OCI-LY3 (cell line): ENCODE results near the gene EPX.

Source experiments
- H2AFZ ChIP-seq: fragments of 200-600, 300-600 bp; shearing (Covaris generic); 2 replicates; pipeline ENCODE4 v1.6.0; 2014; ENCODE audit warnings: antibody characterized with exemption, low read depth, low read length
- H3K27ac ChIP-seq: fragments of 200-600, 300-600 bp; sonication (generic); 2 replicates; pipeline ENCODE4 v1.5.1; 2014; ENCODE audit warnings: mild to moderate bottlenecking, low read length, moderate library complexity, mixed read lengths
- H3K27me3 ChIP-seq: fragments of 200-600, 300-600 bp; sonication (generic); 2 replicates; pipeline ENCODE4 v1.6.1; 2014; ENCODE audit warnings: low read depth, low read length, mixed read lengths
- H3K36me3 ChIP-seq: fragments of 200-600, 300-600 bp; sonication (generic); replicated peaks from 2 replicates; pipeline ENCODE3; 2014; ENCODE audit warnings: low read depth, low read length, mixed read lengths
- H3K4me1 ChIP-seq: fragments of 300-600, 200-600 bp; sonication (generic); 2 replicates; pipeline ENCODE4 v1.6.1; 2014; ENCODE audit warnings: low read length, mixed read lengths
- H3K4me2 ChIP-seq: fragments of 200-600, 300-600 bp; sonication (generic); 2 replicates; pipeline ENCODE4 v1.6.1; 2014; ENCODE audit warnings: low read length, mixed read lengths
- H3K4me3 ChIP-seq: fragments of 300-600, 200-600 bp; sonication (generic); 2 replicates; pipeline ENCODE4 v1.5.1; 2014; ENCODE audit warnings: antibody characterized with exemption, mild to moderate bottlenecking, low read length, moderate library complexity
- H3K79me2 ChIP-seq: fragments of 300-600, 200-600 bp; shearing (Covaris generic); 2 replicates; pipeline ENCODE4 v1.6.1; 2014; ENCODE audit warnings: mild to moderate bottlenecking, low read length, mixed read lengths
- H3K9ac ChIP-seq: fragments of 300-600, 200-600 bp; shearing (Covaris generic); 2 replicates; pipeline ENCODE4 v1.6.0; 2014; ENCODE audit warnings: mild to moderate bottlenecking, low read length, moderate library complexity
- H3K9me3 ChIP-seq: fragments of 200-600, 300-600 bp; shearing (Covaris generic); 2 replicates; pipeline ENCODE4 v1.6.1; 2014; ENCODE audit warnings: low read length, mixed read lengths; ENCODE audit not compliant: insufficient read depth
- H4K20me1 ChIP-seq: fragments of 200-600, 300-600 bp; sonication (generic); 2 replicates; pipeline ENCODE4 v1.6.1; 2016; ENCODE audit warnings: low read length, mixed read lengths; ENCODE audit not compliant: insufficient read depth
- EZH2phosphoT487 ChIP-seq: fragments of 200-600 bp; shearing (Covaris generic); IDR thresholded peaks from 2 replicates; pipeline ENCODE4 v1.6.1; 2018; ENCODE audit warnings: antibody characterized with exemption, mixed run types, low read depth
- TF ChIP-seq, protein P1 (sequence below): fragments of 200-600, 300-600 bp; sonication (generic); IDR thresholded peaks from 2 replicates; pipeline ENCODE4 v1.5.1; 2014; ENCODE audit warnings: antibody characterized with exemption, low read length, low read depth

EPX gene

DNA sequence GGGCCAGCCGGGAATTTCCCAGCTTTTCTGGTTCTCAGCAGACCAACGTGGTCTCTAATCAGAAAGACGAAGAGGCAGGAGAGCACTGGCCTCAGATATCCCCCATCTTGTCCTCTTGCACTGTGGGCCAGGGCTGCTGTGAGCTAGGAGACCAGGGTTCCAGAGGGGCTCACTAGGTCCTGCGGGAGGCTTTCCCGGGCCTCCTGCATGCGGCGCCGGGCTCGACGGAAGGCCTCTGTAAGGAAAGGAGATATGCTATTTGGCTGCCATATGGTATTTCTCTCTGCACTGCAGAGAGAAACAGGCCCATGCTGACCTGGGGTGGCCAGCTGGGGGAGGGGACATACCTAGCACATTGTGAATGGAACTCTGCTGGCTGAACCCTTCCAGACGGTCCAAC, 13.4 kb downstream of the EPX start:
- Histone ChIP-seq H3K4me2 (no peak overlapping the region), H3K4me1 (no peaks in the 10 kb centered on the region), H3K27ac (no peak overlapping the region), H3K36me3 (no peaks in the 10 kb centered on the region), H3K79me2 (no peaks in the 10 kb centered on the region), H3K4me3 (no peak overlapping the region), H3K9me3 (no peaks in the 10 kb centered on the region), H2AFZ (no peak overlapping the region), H3K27me3 (no peaks in the 10 kb centered on the region), H3K9ac (no peak overlapping the region), H4K20me1 (no peaks in the 10 kb centered on the region)
- TF ChIP-seq, protein P1, sequence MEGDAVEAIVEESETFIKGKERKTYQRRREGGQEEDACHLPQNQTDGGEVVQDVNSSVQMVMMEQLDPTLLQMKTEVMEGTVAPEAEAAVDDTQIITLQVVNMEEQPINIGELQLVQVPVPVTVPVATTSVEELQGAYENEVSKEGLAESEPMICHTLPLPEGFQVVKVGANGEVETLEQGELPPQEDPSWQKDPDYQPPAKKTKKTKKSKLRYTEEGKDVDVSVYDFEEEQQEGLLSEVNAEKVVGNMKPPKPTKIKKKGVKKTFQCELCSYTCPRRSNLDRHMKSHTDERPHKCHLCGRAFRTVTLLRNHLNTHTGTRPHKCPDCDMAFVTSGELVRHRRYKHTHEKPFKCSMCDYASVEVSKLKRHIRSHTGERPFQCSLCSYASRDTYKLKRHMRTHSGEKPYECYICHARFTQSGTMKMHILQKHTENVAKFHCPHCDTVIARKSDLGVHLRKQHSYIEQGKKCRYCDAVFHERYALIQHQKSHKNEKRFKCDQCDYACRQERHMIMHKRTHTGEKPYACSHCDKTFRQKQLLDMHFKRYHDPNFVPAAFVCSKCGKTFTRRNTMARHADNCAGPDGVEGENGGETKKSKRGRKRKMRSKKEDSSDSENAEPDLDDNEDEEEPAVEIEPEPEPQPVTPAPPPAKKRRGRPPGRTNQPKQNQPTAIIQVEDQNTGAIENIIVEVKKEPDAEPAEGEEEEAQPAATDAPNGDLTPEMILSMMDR: no peak
- no peak for TF ChIP-seq EZH2phosphoT487

DNA sequence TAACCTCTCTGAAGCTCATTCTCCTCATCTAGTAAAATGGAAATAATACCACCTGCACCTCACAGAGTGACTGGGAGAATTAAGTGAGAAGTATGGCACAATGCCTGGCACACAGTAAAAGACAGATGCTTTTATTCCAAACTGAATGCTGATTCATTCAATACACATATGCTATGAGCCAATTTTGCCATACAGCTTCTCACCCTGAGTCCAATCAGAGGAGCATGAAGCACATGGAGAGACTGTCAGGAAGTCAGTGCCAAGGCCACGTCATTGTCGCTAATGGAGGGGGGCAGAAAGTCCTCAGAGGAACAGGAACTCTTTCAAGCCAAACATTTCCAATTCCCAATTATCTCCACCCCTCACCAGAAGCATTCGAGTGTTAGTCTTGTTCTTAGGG, 14.9 kb downstream of the EPX start:
- H3K9ac ChIP-seq: no peak overlapping the region
- H3K79me2 ChIP-seq: no peaks in the 10 kb centered on the region
- H2AFZ ChIP-seq: no peak overlapping the region
- H3K27me3 ChIP-seq: no peaks in the 10 kb centered on the region
- H3K4me1 ChIP-seq: no peaks in the 10 kb centered on the region
- H3K9me3 ChIP-seq: no peaks in the 10 kb centered on the region
- no peak for TF ChIP-seq EZH2phosphoT487
- TF ChIP-seq, protein P1: no peak
- no peak overlapping the region for H3K4me2 ChIP-seq
- no peak overlapping the region for H3K4me3 ChIP-seq
- no peak overlapping the region for H3K27ac ChIP-seq
- no peaks in the 10 kb centered on the region for H4K20me1 ChIP-seq
- H3K36me3 ChIP-seq: no peaks in the 10 kb centered on the region

DNA sequence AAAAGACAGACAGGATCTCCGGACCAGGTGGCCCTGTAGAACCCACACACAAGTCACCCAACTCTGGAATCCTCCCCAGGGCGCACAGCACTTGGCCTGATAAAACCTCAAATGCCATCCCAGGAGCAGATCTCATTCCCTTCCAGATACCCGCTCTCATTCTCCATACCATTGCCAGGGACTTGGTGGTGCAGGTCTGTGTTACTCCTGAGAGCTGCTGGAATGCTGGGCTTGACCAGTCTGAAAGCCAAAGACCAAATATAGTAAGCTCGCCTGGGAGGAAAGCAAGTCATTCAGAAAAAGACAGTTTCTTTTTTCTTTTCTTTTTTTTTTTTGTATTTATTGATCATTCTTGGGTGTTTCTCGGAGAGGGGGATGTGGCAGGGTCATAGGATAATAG, 15.8 kb downstream of the EPX start:
- no peak overlapping the region for H3K9ac ChIP-seq
- H3K27ac ChIP-seq: no peak overlapping the region
- no peak overlapping the region for H3K4me3 ChIP-seq
- no peaks in the 10 kb centered on the region for H4K20me1 ChIP-seq
- no peaks in the 10 kb centered on the region for H3K27me3 ChIP-seq
- H3K4me2 ChIP-seq: no peak overlapping the region
- H2AFZ ChIP-seq: no peak overlapping the region
- TF ChIP-seq, protein P1: no peak
- TF ChIP-seq EZH2phosphoT487: no peak
- H3K9me3 ChIP-seq: no peaks in the 10 kb centered on the region
- H3K79me2 ChIP-seq: no peaks in the 10 kb centered on the region
- H3K36me3 ChIP-seq: no peaks in the 10 kb centered on the region
- no peaks in the 10 kb centered on the region for H3K4me1 ChIP-seq

DNA sequence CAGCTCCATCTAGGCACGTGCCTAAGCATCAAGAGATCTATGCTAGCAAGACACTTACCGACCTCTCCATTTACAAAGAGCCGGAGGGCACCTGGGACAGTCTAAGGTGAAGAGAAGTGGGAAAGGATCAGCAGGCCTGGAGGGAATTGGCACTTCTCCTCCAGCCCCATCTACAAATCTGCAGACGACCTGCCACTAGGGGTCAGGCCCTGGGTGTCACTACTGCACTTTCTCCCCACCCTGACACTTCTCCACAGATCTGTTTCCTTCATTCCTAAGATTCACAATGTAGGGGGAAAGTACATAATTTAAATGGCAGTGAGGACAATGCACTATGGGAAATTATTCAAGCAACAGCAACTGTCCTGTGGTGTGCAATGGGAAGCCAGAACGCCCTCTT, 18.4 kb downstream of the EPX start:
- no peaks in the 10 kb centered on the region for H4K20me1 ChIP-seq
- H3K36me3 ChIP-seq: no peaks in the 10 kb centered on the region
- no peak overlapping the region for H3K27ac ChIP-seq
- H3K4me1 ChIP-seq: no peaks in the 10 kb centered on the region
- no peak for TF ChIP-seq EZH2phosphoT487
- TF ChIP-seq, protein P1: peak; percentile 42
- H2AFZ ChIP-seq: no peak overlapping the region
- H3K4me2 ChIP-seq: no peak overlapping the region
- H3K79me2 ChIP-seq: no peaks in the 10 kb centered on the region
- H3K9me3 ChIP-seq: no peaks in the 10 kb centered on the region
- H3K27me3 ChIP-seq: no peaks in the 10 kb centered on the region
- no peak overlapping the region for H3K4me3 ChIP-seq
- H3K9ac ChIP-seq: no peak overlapping the region
